ENCODE results near the gene ACBD6.

ACBD6 gene

DNA sequence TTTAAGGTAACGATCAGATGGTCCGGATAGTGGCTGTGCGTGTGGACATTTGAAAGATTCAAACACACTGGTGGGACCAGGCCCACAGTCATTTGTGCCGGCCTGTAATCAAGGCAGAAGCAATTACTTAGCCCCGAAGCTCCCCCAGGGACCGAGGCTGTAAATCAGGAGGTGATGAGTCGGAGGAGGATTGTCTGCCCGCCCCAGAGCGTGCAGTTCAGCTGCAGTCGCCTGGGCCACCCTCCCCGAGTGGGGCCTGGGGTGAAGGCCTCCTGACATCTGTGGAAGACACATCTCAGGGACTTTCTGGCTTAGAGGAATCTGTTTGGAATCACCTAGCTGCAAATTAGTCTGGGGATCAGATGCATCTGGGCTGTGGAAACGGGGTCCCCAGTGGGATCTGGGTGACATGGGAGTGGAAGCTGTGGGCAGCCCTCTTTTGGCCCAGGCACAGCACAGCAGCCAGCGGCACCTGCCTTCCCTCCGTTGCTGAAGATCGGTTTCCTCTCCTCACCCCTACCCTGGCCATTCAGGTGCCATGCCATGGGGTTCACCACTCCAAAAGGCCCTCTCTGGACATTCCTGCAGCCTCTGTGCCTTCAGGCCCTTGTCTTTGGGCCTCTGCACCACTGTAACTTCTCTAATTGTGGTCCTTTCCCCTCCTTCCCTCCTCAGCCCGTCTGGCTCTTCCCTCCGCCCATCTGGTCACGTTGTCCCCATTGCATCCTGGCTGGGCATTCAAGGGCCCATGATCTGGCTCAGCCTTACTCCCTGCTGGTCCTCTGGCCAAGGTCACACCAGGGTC lies 246.6 kb downstream of the ACBD6 start:
- no peak for DNase-seq (ENCODE audit: low spot score)

DNA sequence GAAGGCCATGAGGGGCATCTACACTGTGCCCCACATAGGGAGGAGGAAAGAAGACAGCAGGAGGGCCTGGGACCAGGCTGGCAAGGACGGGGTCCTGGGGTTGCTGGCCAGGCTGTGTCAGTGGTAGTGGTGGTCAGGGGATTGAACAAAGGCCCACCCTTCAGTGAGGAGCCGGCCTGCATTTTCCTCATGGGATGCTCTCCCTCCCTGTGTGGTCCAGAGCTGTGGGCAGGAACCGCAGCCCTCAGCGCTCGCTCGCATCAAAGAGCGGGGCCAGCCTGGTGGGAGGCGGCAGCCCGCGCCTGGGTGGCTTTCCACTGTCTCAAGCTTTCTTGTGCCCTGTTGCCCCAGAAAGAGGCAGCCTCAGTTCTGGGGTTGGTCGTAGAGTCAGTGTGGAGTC lies 247.5 kb downstream of the ACBD6 start:
- DNase-seq (ENCODE audit: low spot score) = no peak

DNA sequence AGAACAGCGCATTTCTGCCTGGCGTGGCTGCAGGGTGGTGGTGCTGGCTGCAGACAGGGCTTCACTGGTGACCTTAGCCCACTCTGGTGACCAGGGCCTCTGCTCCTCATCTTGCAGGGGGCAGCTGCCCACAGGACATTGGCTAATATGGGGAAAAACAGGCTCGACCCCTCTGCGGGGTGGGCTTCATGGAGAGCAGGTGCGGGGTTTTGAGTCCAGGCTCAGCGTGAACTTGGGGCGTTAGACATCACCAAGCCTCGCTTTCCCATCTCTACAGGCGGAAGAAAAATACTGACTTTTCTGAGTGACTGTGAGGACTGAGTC lies 247.9 kb downstream of the ACBD6 start:
- no peak for DNase-seq (ENCODE audit: low spot score)

DNA sequence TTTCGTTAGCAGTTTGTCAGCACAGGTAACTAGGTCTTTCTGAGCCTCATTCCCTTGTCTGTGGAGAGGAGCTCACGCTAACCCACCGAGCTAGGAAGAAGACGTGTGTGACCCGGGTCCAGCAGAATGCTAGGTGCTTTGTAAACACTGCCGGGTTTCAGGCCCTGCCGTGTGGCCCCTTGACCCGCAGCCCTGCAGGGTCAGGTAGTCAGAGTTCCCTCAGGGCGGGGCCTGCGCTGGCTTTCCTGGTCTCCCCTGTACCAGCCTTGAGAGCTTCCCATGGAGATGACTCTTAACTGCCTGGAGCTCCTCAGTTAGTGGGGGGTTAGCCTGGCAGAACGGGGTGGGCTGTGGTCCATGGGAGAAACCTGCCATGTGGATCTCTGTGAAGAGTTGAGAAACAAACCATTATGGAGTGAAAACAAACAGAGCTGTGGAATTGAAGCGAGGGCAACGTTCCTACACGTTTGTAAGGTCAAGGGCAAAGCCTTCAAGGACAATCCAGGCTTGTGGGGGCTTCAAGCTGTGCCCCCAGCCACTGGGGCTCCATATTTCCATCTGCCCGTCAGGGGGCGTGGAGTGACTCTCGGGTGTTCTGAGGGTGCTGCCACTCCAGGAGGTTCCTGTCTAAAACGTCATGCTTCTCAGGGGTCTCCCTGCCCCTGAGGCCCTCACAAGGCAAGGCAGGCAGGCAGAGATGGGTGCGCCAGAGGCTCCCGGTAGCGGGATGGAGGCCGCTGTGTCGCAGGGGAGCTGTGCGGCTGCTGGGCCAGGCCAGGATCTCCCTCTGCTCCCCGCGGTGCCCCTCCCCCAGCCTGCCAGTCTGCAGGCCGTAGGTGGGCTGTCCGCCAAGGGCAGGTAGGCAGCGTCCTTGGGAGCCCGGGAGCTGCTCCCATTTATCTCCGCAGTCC lies 248.5 kb downstream of the ACBD6 start:
- DNase-seq (ENCODE audit: low spot score) = no peak

DNA sequence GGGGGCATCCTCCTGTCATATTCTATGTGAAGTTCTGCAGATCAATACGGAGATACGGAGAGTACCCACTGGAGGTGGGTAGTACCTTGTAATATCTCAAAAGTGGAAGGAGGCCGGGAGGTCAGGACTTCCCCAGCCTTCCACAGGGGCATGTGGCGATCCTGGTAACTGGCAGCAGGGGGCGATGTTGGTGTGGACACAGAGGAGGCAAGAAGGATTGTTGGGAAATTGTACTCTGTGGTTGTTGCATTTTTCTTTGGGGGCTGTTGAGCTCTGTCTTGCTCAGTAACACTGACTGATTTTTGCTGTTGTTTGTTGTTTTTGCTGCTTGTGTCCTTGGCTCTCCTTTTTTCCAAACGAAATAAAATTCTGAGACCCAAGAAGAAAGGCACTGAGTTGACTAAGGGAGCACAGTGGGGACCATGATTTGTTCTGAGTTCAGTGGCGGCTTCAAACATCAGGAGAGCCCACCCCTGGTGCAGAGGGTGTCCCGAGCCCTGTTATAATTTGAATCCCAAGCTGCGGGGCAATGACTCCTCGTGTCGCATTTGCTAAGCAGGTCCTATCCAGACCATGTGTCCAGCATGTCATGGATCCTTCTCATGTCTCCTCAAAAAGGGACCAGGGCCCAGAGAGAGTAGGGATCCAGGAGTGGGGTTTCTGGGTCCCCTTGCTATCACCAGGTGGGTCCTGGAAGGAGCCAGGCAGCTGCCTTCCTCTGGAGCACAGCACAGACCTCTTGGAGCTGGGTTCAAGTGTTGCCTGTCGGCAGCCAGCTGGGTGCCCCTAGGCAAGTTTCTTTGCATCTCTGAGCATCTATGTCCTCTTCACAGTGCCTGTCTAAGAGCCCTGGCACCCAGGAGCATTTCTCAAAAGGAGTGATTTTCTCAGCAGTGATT lies 249.5 kb downstream of the ACBD6 start:
- peak; percentile 59 for DNase-seq (ENCODE audit: low spot score)

DNA sequence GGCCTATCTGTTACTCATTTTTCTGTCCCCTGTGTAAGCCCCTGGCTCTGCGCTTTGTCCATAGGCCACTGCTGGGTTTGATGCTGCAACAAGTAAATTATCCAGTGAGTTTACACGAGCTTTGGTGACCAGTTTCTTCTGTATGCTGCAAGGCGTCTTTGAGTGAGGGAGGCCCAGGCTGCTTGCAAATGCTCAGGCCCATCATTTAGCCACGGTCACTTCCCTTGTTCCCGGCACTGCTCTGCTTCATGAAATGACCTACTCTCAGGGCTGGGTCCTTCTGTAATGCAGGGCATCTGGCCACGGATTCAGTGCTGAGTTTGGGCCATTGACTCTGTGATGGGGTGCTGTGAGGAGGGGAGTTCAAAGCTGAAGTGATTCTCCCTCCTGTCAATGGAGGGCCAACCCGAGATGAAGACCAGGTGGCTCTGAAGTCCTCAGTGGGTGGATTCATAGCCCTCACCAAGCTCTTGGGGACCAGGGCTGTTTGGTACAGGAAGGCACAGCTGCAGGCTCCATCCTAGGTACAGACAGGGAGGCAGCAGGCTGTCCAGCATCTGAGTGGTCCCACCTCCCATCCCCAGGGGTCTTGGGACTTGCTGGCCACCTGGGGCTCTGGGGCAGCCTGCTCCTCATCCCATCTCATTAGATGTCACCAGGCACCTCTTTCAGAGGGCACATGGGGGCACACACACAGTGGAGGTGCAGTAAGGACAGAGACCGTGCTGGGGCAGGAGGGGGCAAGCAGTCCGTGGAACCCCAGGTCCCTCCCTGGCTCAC lies 250.7 kb downstream of the ACBD6 start:
- no peak for DNase-seq (ENCODE audit: low spot score)

DNA sequence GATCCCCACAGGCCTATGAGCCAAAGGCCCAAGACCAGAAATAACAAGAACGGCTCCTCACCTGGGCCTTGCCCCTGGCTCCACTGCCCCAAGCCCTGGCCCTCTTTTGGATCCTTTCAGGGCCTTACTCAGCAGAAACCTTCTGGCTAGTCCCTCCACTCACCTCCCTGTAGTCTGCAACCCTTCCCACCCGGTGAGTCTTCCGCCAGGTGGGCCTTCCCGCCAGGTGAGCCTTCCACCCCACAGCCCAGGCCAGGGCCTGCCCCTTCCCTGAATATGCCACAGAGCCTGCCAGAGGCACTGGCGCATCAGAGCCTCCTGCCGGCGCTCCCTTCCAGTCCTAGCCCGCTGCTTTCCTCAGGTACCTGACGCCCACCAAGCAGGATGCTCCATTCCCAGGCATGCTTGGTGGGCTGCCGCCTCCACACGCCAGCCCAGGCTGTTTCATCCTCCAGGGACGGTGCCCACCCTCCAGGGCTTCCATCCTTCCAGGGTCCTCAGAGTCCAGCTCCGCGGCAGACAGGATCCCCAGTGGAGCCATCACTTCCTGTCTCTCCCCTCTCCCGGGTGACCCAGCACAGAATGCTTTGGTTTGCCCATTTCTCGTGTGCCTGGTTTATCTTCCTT lies 251.4 kb downstream of the ACBD6 start:
- no peak for DNase-seq (ENCODE audit: low spot score)

DNA sequence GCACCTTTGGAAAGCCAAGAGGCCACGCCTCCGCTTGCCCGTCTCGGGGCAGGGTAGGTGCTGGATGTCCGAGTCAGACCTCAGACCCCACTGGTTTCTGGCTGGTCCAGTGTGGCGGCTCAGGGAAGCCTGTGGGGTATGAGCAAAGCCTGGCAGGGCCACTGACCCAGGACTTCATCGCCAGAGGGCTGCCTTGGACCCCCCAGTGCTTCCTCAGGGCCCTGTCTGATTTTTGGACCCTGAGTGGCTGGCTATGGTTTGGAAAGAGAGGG lies 251.9 kb downstream of the ACBD6 start:
- DNase-seq (ENCODE audit: low spot score) = no peak

DNA sequence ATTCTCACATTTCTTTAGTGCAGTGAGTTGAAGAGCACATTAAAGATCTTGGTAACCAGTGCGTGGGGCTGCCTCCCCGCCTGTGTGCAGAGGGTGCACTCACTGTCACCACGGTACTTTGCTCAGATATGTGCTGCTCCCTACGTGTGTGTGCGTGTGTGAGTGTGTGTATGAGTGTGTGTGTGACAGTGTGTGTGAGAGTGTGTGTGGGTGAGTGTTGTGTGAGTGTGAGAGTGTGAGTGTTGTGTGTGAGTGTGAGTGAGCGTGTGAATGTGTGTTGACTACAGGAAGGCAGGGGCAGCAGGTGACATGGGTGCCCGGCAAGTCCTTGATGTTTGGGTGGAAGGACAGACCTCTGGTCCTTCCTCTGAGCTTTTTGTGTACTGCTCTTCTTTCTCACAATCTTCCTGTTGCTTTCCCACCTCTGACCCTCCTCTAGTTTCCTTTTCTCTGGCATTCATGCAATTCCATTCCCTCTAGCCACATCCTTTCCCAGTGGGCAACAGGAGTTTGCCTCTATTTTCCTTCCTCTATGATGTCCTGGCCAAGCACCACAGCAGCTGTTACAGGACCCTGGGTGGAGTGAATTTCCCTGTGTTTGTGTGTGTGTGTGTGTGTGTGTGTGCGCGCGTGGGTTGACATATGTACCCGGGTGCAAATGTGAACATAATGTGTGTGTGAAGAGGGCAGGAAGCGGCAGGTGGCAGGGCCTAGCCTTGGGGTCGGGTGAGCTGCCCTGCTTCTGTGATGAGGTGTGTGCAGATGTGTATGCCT lies 252.5 kb downstream of the ACBD6 start:
- DNase-seq (ENCODE audit: low spot score) = no peak

DNA sequence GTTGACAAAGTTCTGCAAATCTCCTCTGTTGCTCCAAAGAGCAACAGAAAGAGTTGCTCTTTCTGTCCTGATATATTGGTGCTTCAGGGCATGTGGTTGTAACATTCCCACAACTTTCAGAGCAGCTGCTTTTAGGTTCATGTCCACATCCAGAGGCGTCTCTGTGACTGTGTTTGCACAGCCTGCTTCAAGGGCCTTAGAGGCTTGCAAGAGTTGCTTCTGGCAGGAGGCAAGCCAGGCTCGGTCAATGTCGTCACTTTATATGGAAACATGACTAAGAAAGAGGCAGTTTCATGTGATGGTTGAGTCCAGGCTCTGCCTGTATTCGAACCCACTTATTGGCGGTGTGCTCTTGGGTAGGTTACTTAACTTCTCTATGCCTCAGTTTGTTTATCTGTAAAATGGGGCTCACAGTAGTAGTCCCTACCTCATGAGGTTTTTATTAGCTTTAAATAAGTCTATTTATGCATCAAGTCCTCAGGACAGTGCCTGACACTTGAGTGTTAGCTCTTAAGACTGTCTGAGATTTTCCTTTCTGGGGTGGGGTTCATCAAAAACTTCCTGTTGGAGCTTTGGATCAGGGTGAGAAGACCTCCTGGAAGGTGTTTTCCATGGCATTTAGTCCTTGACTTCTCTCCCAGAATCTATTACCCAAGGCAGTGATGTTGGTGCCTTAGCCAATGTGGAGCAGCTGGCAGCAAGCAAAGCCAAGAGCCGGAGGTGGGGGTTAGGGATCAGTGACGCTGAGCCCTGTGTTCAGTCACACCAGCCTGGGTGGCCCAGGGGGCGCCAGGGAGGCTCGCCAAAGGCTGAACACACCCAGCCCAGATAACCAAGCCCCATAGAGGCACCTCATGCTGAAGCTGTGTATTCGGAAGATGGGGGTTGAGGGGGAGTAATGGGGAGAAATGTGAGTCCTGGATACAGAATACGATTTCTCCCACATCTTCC lies 253.4 kb downstream of the ACBD6 start:
- DNase-seq (ENCODE audit: low spot score) = no peak

DNA sequence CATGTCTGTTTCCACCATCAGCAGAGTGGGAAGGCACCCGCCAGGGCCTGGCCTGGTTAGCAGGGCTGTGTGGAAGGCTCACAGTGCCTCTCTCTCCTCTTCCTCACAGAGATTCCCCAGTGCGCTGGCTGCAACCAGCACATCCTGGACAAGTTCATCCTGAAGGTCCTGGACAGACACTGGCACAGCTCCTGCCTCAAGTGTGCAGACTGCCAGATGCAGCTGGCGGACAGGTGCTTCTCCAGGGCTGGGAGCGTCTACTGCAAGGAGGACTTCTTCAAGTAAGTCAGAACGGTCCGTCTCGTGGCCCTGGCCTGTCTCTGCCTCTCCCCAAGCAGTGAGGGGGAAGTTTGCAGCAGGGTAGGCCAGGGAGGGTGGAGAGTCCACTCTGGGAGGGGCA lies 254.2 kb downstream of the ACBD6 start:
- no peak for DNase-seq (ENCODE audit: low spot score)

DNA sequence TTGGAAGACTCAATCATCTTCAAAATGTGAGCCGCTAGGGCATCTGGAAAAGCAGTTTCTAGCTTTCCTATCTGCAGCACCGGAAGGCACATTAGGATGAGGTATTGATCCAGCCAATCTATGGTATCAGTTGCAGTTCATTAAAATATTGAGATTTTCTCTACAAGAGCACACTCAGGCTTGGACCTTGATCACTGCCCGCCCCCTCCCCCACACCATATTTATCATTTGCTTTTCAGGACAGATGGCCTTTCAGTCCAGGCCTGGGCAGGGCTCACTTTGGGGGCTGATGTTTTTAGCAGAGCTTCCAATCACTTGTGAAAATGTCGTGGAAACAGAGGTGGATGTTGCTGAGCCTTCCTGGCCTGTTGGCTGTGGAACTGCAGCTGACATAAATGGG lies 254.8 kb downstream of the ACBD6 start:
- DNase-seq (ENCODE audit: low spot score) = no peak

DNA sequence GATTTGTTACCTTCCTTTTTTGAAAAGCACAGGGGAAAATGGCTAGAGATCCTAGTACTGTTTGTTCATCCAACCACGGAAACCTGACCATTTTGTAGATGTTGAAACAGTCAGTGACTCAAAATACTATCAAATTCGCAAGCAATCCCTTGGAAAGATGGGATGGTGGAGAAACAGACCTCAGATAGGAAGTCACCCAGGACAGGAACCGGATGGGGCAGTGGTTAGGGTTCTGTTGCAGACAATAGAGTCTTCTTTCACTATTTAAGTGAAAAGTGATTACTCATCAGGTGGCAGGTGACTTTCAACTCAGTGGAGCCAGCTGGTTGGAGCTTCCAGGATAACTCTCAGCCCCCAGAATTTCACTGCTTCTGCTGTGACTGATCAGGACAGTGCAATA lies 255.3 kb downstream of the ACBD6 start:
- no peak for DNase-seq (ENCODE audit: low spot score)

DNA sequence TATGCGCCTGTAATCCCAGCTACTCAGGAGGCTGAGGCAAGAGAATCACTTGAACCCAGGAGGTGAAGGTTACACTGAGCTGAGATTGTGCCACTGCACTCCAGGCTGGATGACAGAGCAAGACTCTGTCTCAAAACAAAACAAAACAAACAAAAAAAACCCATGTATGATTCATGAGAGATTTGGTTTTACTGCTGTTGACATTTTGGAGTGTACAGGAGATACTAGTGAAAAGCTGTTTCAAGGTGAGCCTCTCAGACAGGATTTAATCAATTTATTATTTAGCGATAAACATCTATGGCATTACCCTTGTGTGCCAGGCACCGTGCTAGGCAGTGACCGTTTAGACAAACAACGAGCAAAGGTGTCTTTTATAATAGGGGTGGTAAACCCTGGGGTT lies 255.8 kb downstream of the ACBD6 start:
- no peak for DNase-seq (ENCODE audit: low spot score)

DNA sequence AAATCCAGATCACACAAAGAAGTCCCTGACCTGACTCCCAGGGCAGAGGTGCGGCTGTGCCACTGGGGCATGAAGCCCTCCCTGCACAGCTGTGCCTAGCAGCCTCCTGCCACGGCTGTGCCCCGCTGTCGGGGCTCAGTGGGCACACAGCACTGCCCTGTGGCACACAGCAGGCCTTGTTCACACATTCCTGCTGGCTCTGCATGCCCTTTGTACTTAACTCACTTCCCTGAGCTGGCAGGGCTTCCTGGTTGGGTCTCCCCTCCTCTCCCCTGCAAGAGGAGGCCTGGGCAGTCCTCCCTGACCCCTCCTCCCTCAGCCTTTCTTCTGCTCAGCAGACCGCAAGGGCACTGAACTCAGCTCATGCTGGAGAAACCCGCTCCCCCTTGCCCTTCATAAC lies 257.5 kb downstream of the ACBD6 start:
- no peak for DNase-seq (ENCODE audit: low spot score)

DNA sequence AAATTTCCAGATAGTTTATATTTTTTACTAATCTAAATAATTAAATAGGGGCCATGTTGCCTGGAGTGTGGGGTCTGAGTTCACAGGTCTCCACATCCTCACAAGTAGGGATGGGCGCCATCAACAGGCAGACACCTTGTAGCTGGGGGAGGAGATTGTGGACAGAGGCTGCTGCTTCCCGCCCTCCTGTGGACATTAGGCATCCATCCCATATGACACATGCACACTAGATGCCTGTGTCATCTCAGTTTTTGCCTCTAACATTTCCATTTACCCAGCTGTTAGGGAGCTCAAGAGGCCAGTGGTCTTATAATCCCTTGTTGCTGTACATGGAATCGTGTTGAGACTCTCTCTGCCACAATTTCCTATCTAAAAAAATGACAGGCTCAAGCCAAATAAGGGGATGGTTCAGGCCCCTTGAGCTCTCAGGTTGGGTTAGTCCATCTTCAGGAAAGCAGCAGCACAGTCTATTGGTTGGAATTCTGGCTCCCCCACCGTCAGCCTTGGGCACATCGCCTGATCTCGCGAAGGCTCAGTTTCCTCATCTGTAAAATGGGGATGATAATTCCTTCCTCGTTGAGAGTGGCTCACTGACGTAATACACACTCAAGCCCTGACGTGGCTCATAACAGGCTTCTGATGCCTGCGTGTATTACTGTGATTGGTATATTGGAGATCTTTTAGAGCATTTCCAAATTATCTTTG lies 258.7 kb downstream of the ACBD6 start:
- DNase-seq (ENCODE audit: low spot score) = no peak

DNA sequence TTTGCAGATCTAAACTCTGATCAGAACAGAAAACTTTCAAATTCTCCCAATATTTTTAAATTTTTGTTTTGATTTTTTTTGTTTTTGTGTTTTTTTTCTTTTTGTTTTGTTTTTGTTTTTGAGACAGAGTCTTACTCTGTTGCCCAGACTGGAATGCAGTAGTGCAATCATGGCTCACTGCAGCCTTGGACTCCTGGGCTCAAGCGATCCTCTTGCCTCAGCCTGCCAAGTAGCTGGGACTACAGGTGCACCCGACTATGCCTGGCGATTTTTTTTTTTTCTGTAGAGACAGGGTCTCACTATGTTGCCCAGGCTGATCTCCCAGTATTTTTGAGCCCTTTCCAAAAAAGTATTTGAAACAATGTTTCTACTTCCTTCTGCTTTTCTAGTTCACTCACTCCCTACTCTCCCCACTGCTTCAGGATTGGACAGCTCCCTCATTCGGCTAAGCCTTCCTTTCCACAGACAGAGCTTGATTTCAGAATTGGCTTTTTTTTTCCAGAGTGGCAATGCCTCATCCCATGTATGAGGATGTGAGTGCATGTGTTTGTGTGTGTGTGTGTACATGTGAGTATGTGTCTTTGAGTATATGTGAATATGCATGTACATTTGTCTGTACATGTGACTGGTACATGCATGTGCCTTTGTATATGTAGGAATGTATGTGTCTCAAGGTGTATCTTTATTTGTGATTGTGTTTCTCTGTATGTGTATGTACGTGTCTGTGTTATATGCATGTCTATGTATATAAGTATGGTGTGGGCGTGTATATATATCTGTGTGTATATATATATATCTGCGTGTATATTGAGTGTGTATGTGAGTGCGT lies 260.4 kb downstream of the ACBD6 start:
- no peak for DNase-seq (ENCODE audit: low spot score)

Data from Ammon's horn (tissue), 1 donor.